Measurements from ENCODE around the gene APOD.

The APOD gene

DNA sequence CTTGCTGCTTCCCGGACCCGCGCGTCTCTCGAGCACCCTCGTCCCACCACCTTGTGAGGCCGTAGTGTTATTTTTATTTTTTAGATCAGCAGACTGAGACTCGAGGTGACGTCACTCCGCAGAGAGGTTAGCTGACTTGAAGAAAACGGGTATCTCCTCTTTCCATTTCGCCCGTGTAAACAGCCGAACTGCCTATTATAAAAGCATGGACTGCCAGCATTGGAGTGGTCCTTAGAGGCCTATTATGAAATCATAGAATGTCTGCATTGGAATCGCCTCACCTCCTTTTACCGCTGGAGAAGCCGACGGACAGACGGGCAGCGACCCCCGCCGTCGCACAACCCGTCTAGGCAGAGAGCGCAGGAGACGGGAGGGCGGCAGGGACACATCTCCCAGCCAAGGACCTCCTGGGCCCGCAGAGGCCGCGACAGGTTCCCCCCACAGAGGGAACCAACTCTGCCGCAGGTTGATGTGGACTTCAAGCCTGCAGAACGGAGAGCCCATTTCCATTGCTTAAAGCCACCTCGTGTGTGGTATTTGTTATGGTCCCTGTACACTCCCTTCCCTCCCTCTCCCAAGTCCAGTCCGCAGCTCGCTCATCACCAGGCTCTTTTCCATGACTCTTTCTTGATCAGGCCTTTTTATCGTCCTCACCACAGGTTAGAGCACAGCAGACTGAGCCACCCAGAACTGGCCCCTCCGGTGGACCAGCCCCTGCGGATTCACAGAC lies 40.1 kb downstream of the APOD start:
- H3K27ac ChIP-seq, result peak overlapping the region; percentile 81
- no peak for TF ChIP-seq ZFX (IDR thresholded peaks at IDR 0.05)
- TF ChIP-seq, protein P1, sequence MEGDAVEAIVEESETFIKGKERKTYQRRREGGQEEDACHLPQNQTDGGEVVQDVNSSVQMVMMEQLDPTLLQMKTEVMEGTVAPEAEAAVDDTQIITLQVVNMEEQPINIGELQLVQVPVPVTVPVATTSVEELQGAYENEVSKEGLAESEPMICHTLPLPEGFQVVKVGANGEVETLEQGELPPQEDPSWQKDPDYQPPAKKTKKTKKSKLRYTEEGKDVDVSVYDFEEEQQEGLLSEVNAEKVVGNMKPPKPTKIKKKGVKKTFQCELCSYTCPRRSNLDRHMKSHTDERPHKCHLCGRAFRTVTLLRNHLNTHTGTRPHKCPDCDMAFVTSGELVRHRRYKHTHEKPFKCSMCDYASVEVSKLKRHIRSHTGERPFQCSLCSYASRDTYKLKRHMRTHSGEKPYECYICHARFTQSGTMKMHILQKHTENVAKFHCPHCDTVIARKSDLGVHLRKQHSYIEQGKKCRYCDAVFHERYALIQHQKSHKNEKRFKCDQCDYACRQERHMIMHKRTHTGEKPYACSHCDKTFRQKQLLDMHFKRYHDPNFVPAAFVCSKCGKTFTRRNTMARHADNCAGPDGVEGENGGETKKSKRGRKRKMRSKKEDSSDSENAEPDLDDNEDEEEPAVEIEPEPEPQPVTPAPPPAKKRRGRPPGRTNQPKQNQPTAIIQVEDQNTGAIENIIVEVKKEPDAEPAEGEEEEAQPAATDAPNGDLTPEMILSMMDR (conservative IDR thresholded peaks at IDR 0.05), result no peak

DNA sequence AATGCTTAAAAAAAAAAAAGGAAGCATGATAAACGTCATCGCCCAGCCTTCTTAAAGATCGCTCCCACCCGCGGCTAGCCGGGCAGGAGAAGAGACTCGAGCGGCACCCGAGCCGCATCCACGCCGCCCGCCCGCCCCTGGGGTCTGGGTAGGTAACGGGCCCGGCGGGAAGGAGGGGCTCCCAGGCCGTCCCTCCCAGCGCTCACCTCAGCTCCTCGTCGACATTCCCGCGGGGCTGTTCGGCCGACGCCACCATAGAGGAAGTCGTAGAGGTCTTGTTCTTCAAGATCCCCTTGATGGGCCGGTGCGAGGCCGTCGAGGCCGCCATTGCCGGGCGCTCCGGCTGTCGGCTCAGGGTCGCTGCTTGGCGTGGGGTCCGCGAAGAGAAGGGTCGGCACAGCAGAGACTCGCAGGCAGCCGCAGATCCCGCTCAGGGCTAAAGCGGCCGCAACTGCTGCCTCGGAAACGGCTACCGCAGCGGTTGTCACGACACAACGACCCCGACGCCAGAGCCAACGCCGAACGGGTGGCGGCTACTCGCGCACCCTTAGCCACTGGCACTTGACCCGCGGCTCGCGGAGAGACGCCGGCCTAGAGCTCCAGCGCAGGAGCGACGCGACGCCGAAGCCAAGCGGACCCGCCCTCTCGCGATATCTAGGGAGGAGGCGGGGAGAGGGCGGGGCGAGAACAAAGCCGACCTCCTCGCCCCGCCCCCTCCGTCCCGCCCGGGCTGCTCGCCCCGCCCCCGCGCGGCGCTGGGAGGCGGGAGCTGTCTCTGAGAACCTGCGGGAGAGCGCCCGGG lies 40.8 kb downstream of the APOD start, which contains the start of gene PPP1R2:
Gene PPP1R2, minus strand, starts transcription at position 628 of the 802 bp plus-strand sequence. Its CDS starts 300 bp downstream, at position 328.
- TF ChIP-seq, protein P1 (conservative IDR thresholded peaks at IDR 0.05), result no peak
- TF ChIP-seq ZFX (IDR thresholded peaks at IDR 0.05), result peak; percentile 77
- peak within 1 kb of the TSS; percentile 81 for H3K27ac ChIP-seq

DNA sequence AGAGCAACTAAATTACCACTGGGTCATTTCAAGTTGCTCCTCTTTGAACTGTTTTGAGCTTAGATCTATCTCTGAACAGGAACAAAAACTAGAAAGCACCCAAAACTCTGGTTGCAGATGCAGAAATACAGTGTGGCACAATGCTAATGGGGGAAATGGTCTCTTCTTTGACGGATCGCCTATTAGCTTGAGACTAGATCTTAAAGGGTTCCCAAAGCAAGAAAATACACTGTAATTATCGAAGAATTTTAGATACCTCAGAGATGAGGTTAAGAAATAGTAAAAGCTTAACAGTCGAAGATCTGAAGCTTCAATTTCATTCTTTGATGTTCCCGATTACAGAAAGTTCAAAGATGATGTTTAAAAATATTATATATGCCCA lies 41.4 kb downstream of the APOD start:
- TF ChIP-seq, protein P1 (conservative IDR thresholded peaks at IDR 0.05), result no peak
- no peak for TF ChIP-seq ZFX (IDR thresholded peaks at IDR 0.05)
- peak overlapping the region; percentile 81 for H3K27ac ChIP-seq

DNA sequence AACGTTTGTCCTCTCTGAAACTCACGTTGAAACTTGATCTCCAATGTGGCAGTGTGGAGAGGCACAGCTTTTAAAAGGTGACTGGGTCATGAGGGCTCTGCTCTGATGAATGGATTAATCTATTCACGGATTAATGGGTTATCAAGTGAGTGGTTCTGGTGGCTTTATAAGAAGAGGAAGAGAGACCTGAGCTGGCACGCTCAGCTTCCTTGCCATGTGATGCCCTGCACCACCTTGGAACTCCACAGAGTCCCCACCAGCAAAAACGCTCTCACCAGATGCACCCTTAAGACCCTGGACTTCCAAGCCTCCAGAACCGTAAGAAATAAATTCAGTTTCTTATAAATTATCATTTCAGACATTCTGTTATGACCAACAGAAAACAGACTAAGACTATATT lies 43.2 kb downstream of the APOD start:
- no peak for TF ChIP-seq ZFX (IDR thresholded peaks at IDR 0.05)
- TF ChIP-seq, protein P1 (conservative IDR thresholded peaks at IDR 0.05), result no peak
- H3K27ac ChIP-seq, result no peak overlapping the region

DNA sequence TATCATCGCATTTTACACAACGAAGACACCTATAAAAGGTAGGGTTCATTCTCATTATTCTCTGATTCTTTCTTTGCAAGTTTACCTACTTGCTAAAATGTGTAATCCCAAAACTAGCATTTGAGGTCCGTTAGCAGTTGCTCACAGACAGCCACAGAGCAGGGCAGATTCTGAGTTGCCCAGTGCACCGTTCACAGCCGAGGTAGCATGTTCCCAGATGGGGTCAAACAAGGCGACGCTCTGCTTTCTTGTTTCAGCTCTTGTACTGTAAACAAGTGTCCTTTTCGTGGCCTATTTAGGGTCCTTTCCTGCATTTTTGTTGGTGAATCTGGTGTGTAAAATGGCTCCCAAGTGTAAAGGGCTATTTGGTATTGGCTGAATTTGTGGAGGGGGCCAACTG lies 43.7 kb downstream of the APOD start:
- TF ChIP-seq, protein P1 (conservative IDR thresholded peaks at IDR 0.05), result no peak
- TF ChIP-seq ZFX (IDR thresholded peaks at IDR 0.05), result no peak
- no peak overlapping the region for H3K27ac ChIP-seq

DNA sequence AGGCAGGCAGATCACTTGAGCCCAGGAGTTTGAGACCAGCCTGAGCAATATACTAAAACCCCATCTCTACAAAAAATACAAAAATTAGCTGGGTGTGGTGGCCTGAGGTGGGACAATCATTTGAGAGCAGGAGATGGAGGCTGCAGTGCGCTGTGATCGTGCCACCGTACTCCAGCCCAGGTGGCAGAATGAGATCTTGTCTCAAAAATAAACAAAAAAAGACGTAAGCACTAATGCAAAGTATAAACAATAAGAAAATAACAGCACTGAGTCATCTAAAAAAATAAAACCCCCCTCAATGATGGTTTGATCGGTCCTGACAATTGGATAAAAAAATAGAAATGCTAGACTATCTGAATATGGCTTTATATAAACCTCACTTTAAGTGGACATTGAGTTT lies 44.3 kb downstream of the APOD start:
- no peak overlapping the region for H3K27ac ChIP-seq
- TF ChIP-seq, protein P1 (conservative IDR thresholded peaks at IDR 0.05), result no peak
- no peak for TF ChIP-seq ZFX (IDR thresholded peaks at IDR 0.05)

DNA sequence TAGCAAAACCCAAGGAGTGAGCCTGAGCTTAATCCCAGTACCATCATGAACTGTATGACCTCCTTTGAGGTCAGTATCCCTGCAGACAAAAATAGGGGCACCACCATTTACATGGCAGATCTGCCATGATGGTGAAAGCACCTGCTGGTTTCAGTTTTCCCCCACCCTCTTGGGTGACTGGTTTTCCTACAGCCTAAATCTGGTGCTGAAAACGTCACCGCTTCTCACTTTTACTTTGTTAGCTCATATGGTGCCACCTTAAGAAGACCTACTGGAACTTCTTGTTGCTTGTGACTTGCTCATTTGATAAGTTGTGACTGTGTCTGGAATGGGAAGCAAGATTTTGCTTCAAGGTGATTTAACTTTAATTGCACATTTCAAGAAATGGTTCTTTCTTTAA lies 45.7 kb downstream of the APOD start:
- H3K27ac ChIP-seq, result no peak overlapping the region
- TF ChIP-seq, protein P1 (conservative IDR thresholded peaks at IDR 0.05), result no peak
- no peak for TF ChIP-seq ZFX (IDR thresholded peaks at IDR 0.05)

Measured in C4-2B (cell line).